Keratinocyte (primary cell): ENCODE data around the gene FBN1. TPM values are rescaled to one million over a fixed set of nuclear protein-coding genes. Genes with fewer than 3 reads are reported as not detected.

Experiments
- DNase-seq: peaks from one replicate; pipeline ENCODE4 v3.0.0-alpha.2; 2011; ENCODE audit warnings: low read depth, missing footprints, low spot score
- FAIRE-seq: peaks from 2 replicates; lab custom pipeline; 2011; peaks lifted over from hg19 to GRCh38; lab: Jason Lieb, UNC
- H2AFZ ChIP-seq: 2 replicates; pipeline ENCODE4 v1.6.0; 2012; ENCODE audit warnings: low read length, control low read depth, inconsistent platforms; ENCODE audit not compliant: control insufficient read depth
- H3K27ac ChIP-seq: 2 replicates; pipeline ENCODE4 v1.5.1; 2011; ENCODE audit warnings: low read length; ENCODE audit not compliant: control insufficient read depth, insufficient read depth
- H3K27me3 ChIP-seq: 3 replicates; pipeline ENCODE4 v1.6.0; 2011; ENCODE audit warnings: low read length; ENCODE audit not compliant: control insufficient read depth, insufficient read depth; ENCODE audit errors: extremely low read depth
- H3K36me3 ChIP-seq, 2 experiments: 2 replicates in 1 of 2; 3 replicates in 1 of 2; pipeline ENCODE4 v1.5.1; 2011; ENCODE audit warnings: low read length in 2 of 2, mild to moderate bottlenecking in 1 of 2; ENCODE audit not compliant: control insufficient read depth in 2 of 2, insufficient read depth in 2 of 2; ENCODE audit errors: extremely low read depth in 1 of 2
- H3K4me1 ChIP-seq: 3 replicates; pipeline ENCODE4 v1.5.1; 2011; ENCODE audit warnings: low read length; ENCODE audit not compliant: control insufficient read depth, insufficient read depth; ENCODE audit errors: extremely low read depth
- H3K4me2 ChIP-seq: 3 replicates; pipeline ENCODE4 v1.6.0; 2011; ENCODE audit warnings: low read depth, low read length; ENCODE audit not compliant: control insufficient read depth, insufficient read depth; ENCODE audit errors: extremely low read depth
- H3K4me3 ChIP-seq, 3 experiments: fragments of 200-600 bp in 1 of 3; sonication (generic) in 1 of 3; 2 replicates in 2 of 3; 3 replicates in 1 of 3; pipeline ENCODE4 v1.5.1; 2011 to 2016; ENCODE audit warnings: low read length in 3 of 3, mild to moderate bottlenecking in 3 of 3, control low read depth in 2 of 3, inconsistent platforms in 1 of 3, low read depth in 1 of 3, mixed read lengths in 1 of 3, mixed run types in 1 of 3, moderate library complexity in 1 of 3; ENCODE audit not compliant: control insufficient read depth in 2 of 3, insufficient read depth in 2 of 3; ENCODE audit errors: extremely low read depth in 1 of 3
- H3K79me2 ChIP-seq: 2 replicates; pipeline ENCODE4 v1.6.0; 2012; ENCODE audit warnings: low read length; ENCODE audit not compliant: control insufficient read depth, insufficient read depth
- H3K9ac ChIP-seq: 3 replicates; pipeline ENCODE4 v1.6.0; 2011; ENCODE audit warnings: low read length; ENCODE audit not compliant: control insufficient read depth, insufficient read depth; ENCODE audit errors: extremely low read depth
- H3K9me1 ChIP-seq: 3 replicates; pipeline ENCODE4 v1.6.0; 2011; ENCODE audit warnings: low read length; ENCODE audit not compliant: control insufficient read depth, insufficient read depth; ENCODE audit errors: extremely low read depth
- H3K9me3 ChIP-seq: 2 replicates; pipeline ENCODE4 v1.5.1; 2012; ENCODE audit warnings: low read depth, low read length; ENCODE audit not compliant: control insufficient read depth
- H4K20me1 ChIP-seq: 3 replicates; pipeline ENCODE4 v1.6.0; 2011; ENCODE audit warnings: low read length; ENCODE audit not compliant: control insufficient read depth, insufficient read depth; ENCODE audit errors: extremely low read depth
- EZH2 ChIP-seq: IDR thresholded peaks from one replicate; pipeline ENCODE4 v1.6.1; 2012; ENCODE audit warnings: inconsistent platforms, mild to moderate bottlenecking, low read length, moderate library complexity
- dilution Hi-C: fragments of 300-500 bp; cut with MboI; formaldehyde crosslinking; loops from one replicate; pipeline ENCODE4 v1.7.0; 2020; ENCODE audit warnings: low sequenced_read_pairs; ENCODE audit not compliant: extremely low pct_ligation_motif_present
- polyA plus RNA-seq, 5 experiments: library from polyadenylated mRNA; depleted of rRNA in 3 of 5; stranded (reverse) in 3 of 5; stranded (forward) in 1 of 5; unstranded in 1 of 5; fragments of >200 nt; gene quantifications; 1 replicate in 1 of 5; 2 replicates in 3 of 5; 3 replicates in 1 of 5; pipeline versions ENCODE4 v1.2.1 to v1.2.3, GENCODE V29; 2011 to 2012; ENCODE audit warnings: missing spikeins in 2 of 5, low read depth in 1 of 5, low replicate concordance in 1 of 5
- TF ChIP-seq, protein P1 (sequence below), 3 experiments: IDR thresholded peaks in 1 of 3; conservative IDR thresholded peaks in 1 of 3; optimal IDR thresholded peaks in 1 of 3; 2 replicates in 2 of 3; 3 replicates in 1 of 3; pipeline versions ENCODE3 to v1.5.1; 2011; ENCODE audit warnings: low read length in 3 of 3, mild to moderate bottlenecking in 3 of 3, moderate library complexity in 2 of 3, control low read depth in 1 of 3, inconsistent platforms in 1 of 3; ENCODE audit not compliant: insufficient read depth in 2 of 3; ENCODE audit errors: extremely low read depth in 1 of 3

Gene FBN1
- polyA plus RNA-seq, 1 donor (not counting 4 experiments of a cell fraction or from before 2014, with no cell fraction given) = 3.5 TPM

DNA sequence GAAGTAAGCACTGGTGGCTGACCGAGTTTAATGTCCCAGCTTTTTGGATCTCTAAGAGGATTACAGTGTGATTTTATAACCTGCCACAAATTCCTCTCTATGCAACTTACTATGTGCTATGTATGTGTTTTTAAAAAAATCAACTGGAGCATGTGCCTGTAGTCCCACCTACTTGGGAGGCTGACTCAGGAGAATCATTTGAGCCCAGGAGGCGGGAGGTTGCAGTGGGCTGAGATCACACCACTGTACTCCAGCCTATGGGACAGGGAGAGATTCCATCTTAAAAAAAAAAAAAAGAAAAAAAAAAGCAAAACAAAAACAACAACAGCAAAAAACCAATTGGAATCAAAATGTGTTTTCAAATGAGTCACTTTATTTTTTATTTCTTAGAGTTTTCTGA is 284.7 kb downstream of the FBN1 start:
- no peak overlapping the region for H3K27ac ChIP-seq
- H2AFZ ChIP-seq = no peak overlapping the region
- H4K20me1 ChIP-seq = no peaks in the 10 kb centered on the region
- no peak for FAIRE-seq
- no peaks in the 10 kb centered on the region for H3K79me2 ChIP-seq
- H3K9ac ChIP-seq = no peak overlapping the region
- H3K27me3 ChIP-seq = no peaks in the 10 kb centered on the region
- no peak for TF ChIP-seq EZH2
- TF ChIP-seq, protein P1, sequence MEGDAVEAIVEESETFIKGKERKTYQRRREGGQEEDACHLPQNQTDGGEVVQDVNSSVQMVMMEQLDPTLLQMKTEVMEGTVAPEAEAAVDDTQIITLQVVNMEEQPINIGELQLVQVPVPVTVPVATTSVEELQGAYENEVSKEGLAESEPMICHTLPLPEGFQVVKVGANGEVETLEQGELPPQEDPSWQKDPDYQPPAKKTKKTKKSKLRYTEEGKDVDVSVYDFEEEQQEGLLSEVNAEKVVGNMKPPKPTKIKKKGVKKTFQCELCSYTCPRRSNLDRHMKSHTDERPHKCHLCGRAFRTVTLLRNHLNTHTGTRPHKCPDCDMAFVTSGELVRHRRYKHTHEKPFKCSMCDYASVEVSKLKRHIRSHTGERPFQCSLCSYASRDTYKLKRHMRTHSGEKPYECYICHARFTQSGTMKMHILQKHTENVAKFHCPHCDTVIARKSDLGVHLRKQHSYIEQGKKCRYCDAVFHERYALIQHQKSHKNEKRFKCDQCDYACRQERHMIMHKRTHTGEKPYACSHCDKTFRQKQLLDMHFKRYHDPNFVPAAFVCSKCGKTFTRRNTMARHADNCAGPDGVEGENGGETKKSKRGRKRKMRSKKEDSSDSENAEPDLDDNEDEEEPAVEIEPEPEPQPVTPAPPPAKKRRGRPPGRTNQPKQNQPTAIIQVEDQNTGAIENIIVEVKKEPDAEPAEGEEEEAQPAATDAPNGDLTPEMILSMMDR (optimal IDR thresholded peaks at IDR 0.05 in 1 of 3, IDR thresholded peaks at IDR 0.05 in 1 of 3, conservative IDR thresholded peaks at IDR 0.05 in 1 of 3; ENCODE audit: extremely low read depth in 1 of 3, insufficient read depth in 2 of 3, low read length in 3 of 3) = no peak
- no peaks in the 10 kb centered on the region for H3K36me3 ChIP-seq
- no peak overlapping the region for H3K4me3 ChIP-seq
- no peak overlapping the region for H3K4me2 ChIP-seq
- dilution Hi-C loops = no loop called here
- H3K4me1 ChIP-seq = no peaks in the 10 kb centered on the region
- no peaks in the 10 kb centered on the region for H3K9me3 ChIP-seq
- no peak for DNase-seq
- H3K9me1 ChIP-seq = no peaks in the 10 kb centered on the region

Other genes starting within 250 kb of the FBN1 start
- gene CEP152, start 165.4 kb upstream of the FBN1 start, polyA plus RNA-seq = 0.92 to 4.0 TPM (median 1.5 TPM) in 3 replicates
- 99.0 to 125 TPM (median 120 TPM) in 3 replicates for gene EID1, start 232.4 kb upstream of the FBN1 start, polyA plus RNA-seq